Embryonic facial prominence (tissue), 1 donor: ENCODE results near the gene ELP2.

ENCODE experiments used
- DNase-seq: peaks from one replicate; pipeline ENCODE4 v3.0.0-alpha.2; 2016; ENCODE audit errors: extremely low spot score

Gene ELP2

GRCh38 chr18:36217348-36217747 lies 87.6 kb downstream of the ELP2 start:
- DNase-seq: no peak

DNA sequence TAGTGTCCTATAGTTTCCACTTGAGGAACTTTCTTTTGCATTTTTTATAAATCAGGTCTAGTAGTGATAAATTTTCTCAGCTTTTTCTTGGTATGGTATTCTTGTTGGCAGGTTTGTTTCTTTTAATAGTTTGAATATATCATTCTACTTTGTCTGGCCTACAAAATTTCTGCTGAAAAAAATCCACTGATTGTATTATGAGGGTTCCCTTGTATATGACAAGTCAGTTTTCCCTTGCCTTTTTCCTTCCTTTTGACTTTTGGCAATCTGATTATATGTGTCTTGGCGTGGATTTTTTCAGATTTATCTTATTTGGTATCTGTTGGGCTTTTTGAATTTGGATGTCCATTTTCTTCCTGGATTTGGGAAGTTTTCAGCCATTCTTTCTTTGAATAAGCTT lies 99.5 kb downstream of the ELP2 start:
- DNase-seq: no peak
